Measurements from ENCODE around the gene COX6B1.

- TF ChIP-seq RAD21 (IDR thresholded peaks at IDR 0.05; ENCODE audit: low read depth) (no peak), POLR2A (IDR thresholded peaks at IDR 0.05; ENCODE audit: borderline replicate concordance, extremely low read depth, insufficient read depth, insufficient read length) (no peak), EZH2 (IDR thresholded peaks at IDR 0.05) (no peak), CTCF (IDR thresholded peaks at IDR 0.05 in 2 of 3, conservative IDR thresholded peaks at IDR 0.05 in 1 of 3; ENCODE audit: borderline replicate concordance in 1 of 3, insufficient read depth in 1 of 3, low read depth in 2 of 3, low read length in 2 of 3) (no peak), TCF7L2 (IDR thresholded peaks at IDR 0.05; ENCODE audit: borderline replicate concordance, extremely low read depth, insufficient read depth, insufficient read length) (no peak), MAX (IDR thresholded peaks at IDR 0.05) (no peak), ZNF274 (IDR thresholded peaks at IDR 0.05; ENCODE audit: low read depth, low read length) (no peak), REST (IDR thresholded peaks at IDR 0.05; ENCODE audit: low read depth) (no peak), FOSL1 (IDR thresholded peaks at IDR 0.05; ENCODE audit: low read depth) (no peak), EZH2phosphoT487 (IDR thresholded peaks at IDR 0.05; ENCODE audit: borderline replicate concordance) (no peak), SRF (IDR thresholded peaks at IDR 0.05; ENCODE audit: low read depth) (no peak), ATF3 (IDR thresholded peaks at IDR 0.05) (no peak), POLR2AphosphoS5 (IDR thresholded peaks at IDR 0.05; ENCODE audit: low read depth, low read length) (no peak)
Observed at GRCh38 chr19:35607661-35608060, 40.5 kb upstream of the COX6B1 start.

Data from HCT116 (cell line).